Activated naive CD4-positive, alpha-beta T cell treated with anti-CD3 and anti-CD28 coated beads, Interleukin-2, amount 50 U/mL, for 24 hours (primary cell): ENCODE measurements around the gene CDH23.

Experiments used
- H3K27ac Mint-ChIP-seq: one replicate; pipeline ENCODE4 v1.8.0; 2021; ENCODE audit warnings: mild to moderate bottlenecking, mixed read lengths
- H3K27me3 Mint-ChIP-seq: one replicate; pipeline ENCODE4 v1.8.0; 2021; ENCODE audit warnings: mixed read lengths
- H3K36me3 Mint-ChIP-seq: one replicate; pipeline ENCODE4 v1.8.0; 2021; ENCODE audit warnings: mixed read lengths
- H3K4me1 Mint-ChIP-seq: one replicate; pipeline ENCODE4 v1.8.0; 2021; ENCODE audit warnings: mixed read lengths
- H3K4me3 Mint-ChIP-seq: one replicate; pipeline ENCODE4 v1.8.0; 2021; ENCODE audit warnings: mild to moderate bottlenecking, mixed read lengths
- H3K9me3 Mint-ChIP-seq: one replicate; pipeline ENCODE4 v1.8.0; 2021; ENCODE audit warnings: mixed read lengths

CDH23 gene

GRCh38 chr10:71362141-71362540 is 34.6 kb upstream of the CDH23 start:
- no peaks in the 10 kb centered on the region for H3K27me3 Mint-ChIP-seq
- H3K27ac Mint-ChIP-seq, result no peak overlapping the region
- peaks cover 18% of the 10 kb centered on the region for H3K36me3 Mint-ChIP-seq

GRCh38 chr10:71363936-71364335 is 32.8 kb upstream of the CDH23 start:
- no peaks in the 10 kb centered on the region for H3K4me1 Mint-ChIP-seq
- no peaks in the 10 kb centered on the region for H3K9me3 Mint-ChIP-seq
- H3K4me3 Mint-ChIP-seq, result no peak overlapping the region
- H3K36me3 Mint-ChIP-seq, result peaks cover 13% of the 10 kb centered on the region
- no peak overlapping the region for H3K27ac Mint-ChIP-seq
- no peaks in the 10 kb centered on the region for H3K27me3 Mint-ChIP-seq

More at GRCh38 chr10:71362141-71362540, 34.6 kb upstream of the CDH23 start:
- Mint-ChIP-seq H3K9me3 (no peaks in the 10 kb centered on the region), H3K4me1 (no peaks in the 10 kb centered on the region), H3K4me3 (no peak overlapping the region)

- Mint-ChIP-seq H3K4me3 (no peak overlapping the region), H3K4me1 (no peaks in the 10 kb centered on the region), H3K9me3 (no peaks in the 10 kb centered on the region), H3K27me3 (no peaks in the 10 kb centered on the region), H3K27ac (no peak overlapping the region), H3K36me3 (peaks cover 9% of the 10 kb centered on the region)
These were observed 31.4 kb upstream of the CDH23 start for GRCh38 chr10:71365366-71365765.

- Mint-ChIP-seq H3K9me3 (no peaks in the 10 kb centered on the region), H3K27me3 (no peaks in the 10 kb centered on the region), H3K27ac (no peak overlapping the region), H3K4me3 (no peak overlapping the region), H3K36me3 (peaks cover 9% of the 10 kb centered on the region), H3K4me1 (no peaks in the 10 kb centered on the region)
These were observed 30.0 kb upstream of the CDH23 start for GRCh38 chr10:71366690-71367089.

GRCh38 chr10:71367271-71367670 is 29.4 kb upstream of the CDH23 start:
- Mint-ChIP-seq H3K27ac (no peak overlapping the region), H3K4me1 (no peaks in the 10 kb centered on the region), H3K4me3 (no peak overlapping the region), H3K27me3 (no peaks in the 10 kb centered on the region), H3K9me3 (no peaks in the 10 kb centered on the region), H3K36me3 (peaks cover 5% of the 10 kb centered on the region)

- no peak overlapping the region for H3K4me3 Mint-ChIP-seq
- no peaks in the 10 kb centered on the region for H3K4me1 Mint-ChIP-seq
- H3K9me3 Mint-ChIP-seq, result no peaks in the 10 kb centered on the region
- H3K27me3 Mint-ChIP-seq, result no peaks in the 10 kb centered on the region
- H3K27ac Mint-ChIP-seq, result no peak overlapping the region
- peaks cover 2% of the 10 kb centered on the region for H3K36me3 Mint-ChIP-seq
These were observed 28.5 kb upstream of the CDH23 start for GRCh38 chr10:71368176-71368575.

GRCh38 chr10:71368643-71369042 is 28.1 kb upstream of the CDH23 start:
- peaks cover 2% of the 10 kb centered on the region for H3K36me3 Mint-ChIP-seq
- no peak overlapping the region for H3K27ac Mint-ChIP-seq

GRCh38 chr10:71369602-71370001 is 27.1 kb upstream of the CDH23 start:
- Mint-ChIP-seq H3K4me1 (no peaks in the 10 kb centered on the region), H3K27me3 (no peaks in the 10 kb centered on the region), H3K4me3 (no peak overlapping the region), H3K9me3 (no peaks in the 10 kb centered on the region), H3K36me3 (no peaks in the 10 kb centered on the region), H3K27ac (no peak overlapping the region)

More at GRCh38 chr10:71368643-71369042, 28.1 kb upstream of the CDH23 start:
- no peaks in the 10 kb centered on the region for H3K9me3 Mint-ChIP-seq
- no peak overlapping the region for H3K4me3 Mint-ChIP-seq
- no peaks in the 10 kb centered on the region for H3K27me3 Mint-ChIP-seq
- no peaks in the 10 kb centered on the region for H3K4me1 Mint-ChIP-seq

GRCh38 chr10:71370031-71370430 is 26.7 kb upstream of the CDH23 start:
- no peak overlapping the region for H3K4me3 Mint-ChIP-seq
- no peaks in the 10 kb centered on the region for H3K9me3 Mint-ChIP-seq
- no peak overlapping the region for H3K27ac Mint-ChIP-seq
- no peaks in the 10 kb centered on the region for H3K27me3 Mint-ChIP-seq
- no peaks in the 10 kb centered on the region for H3K4me1 Mint-ChIP-seq
- no peaks in the 10 kb centered on the region for H3K36me3 Mint-ChIP-seq

GRCh38 chr10:71371750-71372166 is 25.0 kb upstream of the CDH23 start:
- H3K27me3 Mint-ChIP-seq, result no peaks in the 10 kb centered on the region
- H3K36me3 Mint-ChIP-seq, result no peaks in the 10 kb centered on the region
- H3K9me3 Mint-ChIP-seq, result no peaks in the 10 kb centered on the region
- no peak overlapping the region for H3K27ac Mint-ChIP-seq
- H3K4me3 Mint-ChIP-seq, result no peak overlapping the region
- peaks cover 4% of the 10 kb centered on the region for H3K4me1 Mint-ChIP-seq

GRCh38 chr10:71372882-71373495 is 23.7 kb upstream of the CDH23 start:
- H3K27me3 Mint-ChIP-seq, result no peaks in the 10 kb centered on the region
- H3K9me3 Mint-ChIP-seq, result no peaks in the 10 kb centered on the region
- H3K4me3 Mint-ChIP-seq, result no peak overlapping the region
- H3K27ac Mint-ChIP-seq, result no peak overlapping the region
- no peaks in the 10 kb centered on the region for H3K36me3 Mint-ChIP-seq
- peaks cover 9% of the 10 kb centered on the region for H3K4me1 Mint-ChIP-seq

- H3K27me3 Mint-ChIP-seq, result no peaks in the 10 kb centered on the region
- H3K27ac Mint-ChIP-seq, result no peak overlapping the region
- no peak overlapping the region for H3K4me3 Mint-ChIP-seq
- peaks cover 9% of the 10 kb centered on the region for H3K4me1 Mint-ChIP-seq
- H3K9me3 Mint-ChIP-seq, result no peaks in the 10 kb centered on the region
- no peaks in the 10 kb centered on the region for H3K36me3 Mint-ChIP-seq
These were observed 22.1 kb upstream of the CDH23 start for GRCh38 chr10:71374481-71375233.

GRCh38 chr10:71375952-71376351 is 20.8 kb upstream of the CDH23 start:
- H3K27ac Mint-ChIP-seq, result no peak overlapping the region
- peak overlapping the region; percentile 70 for H3K4me3 Mint-ChIP-seq
- no peaks in the 10 kb centered on the region for H3K9me3 Mint-ChIP-seq
- peaks cover 9% of the 10 kb centered on the region for H3K4me1 Mint-ChIP-seq
- no peaks in the 10 kb centered on the region for H3K36me3 Mint-ChIP-seq
- H3K27me3 Mint-ChIP-seq, result no peaks in the 10 kb centered on the region

- H3K4me3 Mint-ChIP-seq, result no peak overlapping the region
- H3K4me1 Mint-ChIP-seq, result peaks cover 9% of the 10 kb centered on the region
- no peak overlapping the region for H3K27ac Mint-ChIP-seq
- H3K9me3 Mint-ChIP-seq, result no peaks in the 10 kb centered on the region
- H3K27me3 Mint-ChIP-seq, result no peaks in the 10 kb centered on the region
- no peaks in the 10 kb centered on the region for H3K36me3 Mint-ChIP-seq
These were observed 18.2 kb upstream of the CDH23 start for GRCh38 chr10:71378336-71379117.

GRCh38 chr10:71379118-71379766 is 17.5 kb upstream of the CDH23 start:
- H3K4me3 Mint-ChIP-seq, result no peak overlapping the region
- peaks cover 9% of the 10 kb centered on the region for H3K4me1 Mint-ChIP-seq

More at GRCh38 chr10:71379118-71379766, 17.5 kb upstream of the CDH23 start:
- H3K27ac Mint-ChIP-seq, result no peak overlapping the region
- no peaks in the 10 kb centered on the region for H3K9me3 Mint-ChIP-seq
- no peaks in the 10 kb centered on the region for H3K27me3 Mint-ChIP-seq
- no peaks in the 10 kb centered on the region for H3K36me3 Mint-ChIP-seq
